A549 (cell line): ENCODE data around the gene SYNPO2. TPM values are rescaled to one million over a fixed set of nuclear protein-coding genes. Genes with fewer than 3 reads are reported as not detected.
A peak's percentile ranks its signal among the peaks of the same experiment; 100 is the strongest.

Experiments used
- ATAC-seq, 2 experiments: fragments of 200-7000 bp in 1 of 2; fragments of >200 bp in 1 of 2; cut with Nextera tagmentation in 1 of 2; cut with Tn5 transposase in 1 of 2; 3 replicates each; pipeline versions ENCODE4 v1.8.0 to v1.9.1; 2018 to 2020; ENCODE audit warnings: mild to moderate bottlenecking in 1 of 2, moderate library complexity in 1 of 2
- CTCF ChIA-PET: fragments of 300-600 bp; sonication (Branson Sonifier 250); formaldehyde crosslinking; extraction: SDS; loops from one replicate; lab custom pipeline; 2021; ENCODE audit warnings: antibody characterized with exemption, inconsistent platforms; lab: Yijun Ruan, JAX
- POLR2A ChIA-PET: fragments of 350-600 bp; formaldehyde crosslinking; extraction: SDS; loops from one replicate; lab custom pipeline; 2021; ENCODE audit warnings: antibody characterized with exemption, inconsistent platforms; lab: Yijun Ruan, JAX
- DNase-seq, 2 experiments: peaks; one replicate each; pipeline versions ENCODE4 v3.0.0 to v3.0.0-alpha.2; 2011 to 2016; ENCODE audit warnings: low read depth in 1 of 2, low spot score in 1 of 2
- FAIRE-seq: peaks from 2 replicates; lab custom pipeline; 2011; peaks lifted over from hg19 to GRCh38; lab: Jason Lieb, UNC
- H3K27ac ChIP-seq, 2 experiments: fragments of >200 bp; sonication (Bioruptor Twin); formaldehyde crosslinking; 3 replicates each; pipeline ENCODE4 v1.5.1; 2016 to 2017
- H3K4me1 ChIP-seq: fragments of >200 bp; sonication (Bioruptor Twin); formaldehyde crosslinking; 3 replicates; pipeline ENCODE4 v1.6.1; 2016
- H3K4me2 ChIP-seq: fragments of >200 bp; sonication (Bioruptor Twin); formaldehyde crosslinking; 3 replicates; pipeline ENCODE4 v1.6.1; 2016
- H3K4me3 ChIP-seq: fragments of >200 bp; sonication (Bioruptor Twin); formaldehyde crosslinking; 3 replicates; pipeline ENCODE4 v1.5.1; 2016
- H3K9me3 ChIP-seq: fragments of >200 bp; sonication (Bioruptor Twin); formaldehyde crosslinking; 3 replicates; pipeline ENCODE4 v1.6.1; 2016
- CBX2 ChIP-seq: fragments of 200-600 bp; sonication (generic); IDR thresholded peaks from 2 replicates; pipeline ENCODE4 v1.6.1; 2016; ENCODE audit warnings: low read depth, mild to moderate bottlenecking, borderline replicate concordance
- CTCF ChIP-seq: fragments of >200 bp; sonication (Bioruptor Twin); formaldehyde crosslinking; IDR thresholded peaks from 3 replicates; pipeline ENCODE4 v1.5.1; 2016
- EHMT2 ChIP-seq: fragments of 200-600 bp; sonication (generic); IDR thresholded peaks from 2 replicates; pipeline ENCODE4 v1.6.1; 2016; ENCODE audit warnings: antibody characterized with exemption, low read depth, mild to moderate bottlenecking, moderate library complexity
- ELK1 ChIP-seq: fragments of 150-350 bp; IDR thresholded peaks from 2 replicates; pipeline ENCODE4 v1.6.1; 2014; ENCODE audit warnings: low read depth, mild to moderate bottlenecking, low read length
- FOSL2 ChIP-seq, 2 experiments: fragments of 450-650 bp in 1 of 2; fragments of >200 bp in 1 of 2; sonication (Bioruptor Twin) in 1 of 2; formaldehyde crosslinking; IDR thresholded peaks; 2 replicates each; pipeline versions ENCODE4 v1.5.0 to v1.6.1; 2016 to 2020; ENCODE audit warnings: mild to moderate bottlenecking in 1 of 2, moderate library complexity in 1 of 2
- FOXS1 ChIP-seq: fragments of 250-450 bp; sonication (Bioruptor Pico); IDR thresholded peaks from 2 replicates; pipeline ENCODE4 v1.5.0; 2020; ENCODE audit warnings: mild to moderate bottlenecking, moderate library complexity
- GATA3 ChIP-seq: IDR thresholded peaks from 2 replicates; pipeline ENCODE4 v1.6.1; 2012; ENCODE audit warnings: borderline replicate concordance
- HES2 ChIP-seq: fragments of >200 bp; sonication (Bioruptor Twin); formaldehyde crosslinking; IDR thresholded peaks from 2 replicates; pipeline ENCODE4 v1.6.1; 2016
- JUN ChIP-seq, 2 experiments: fragments of >200 bp; sonication (Bioruptor Twin); formaldehyde crosslinking; IDR thresholded peaks; 2 replicates in 1 of 2; 3 replicates in 1 of 2; pipeline ENCODE4 v1.6.1; 2016 to 2017
- JUNB ChIP-seq: fragments of >200 bp; sonication (Bioruptor Twin); formaldehyde crosslinking; IDR thresholded peaks from 2 replicates; pipeline ENCODE4 v1.6.1; 2016
- KDM1A ChIP-seq: fragments of 200-600 bp; sonication (generic); IDR thresholded peaks from 2 replicates; pipeline ENCODE4 v1.6.1; 2016; ENCODE audit warnings: low read depth, mild to moderate bottlenecking
- KDM5A ChIP-seq: fragments of 200-600 bp; sonication (generic); IDR thresholded peaks from 2 replicates; pipeline ENCODE4 v1.6.1; 2016; ENCODE audit warnings: antibody characterized with exemption, mild to moderate bottlenecking
- NR3C1 ChIP-seq: fragments of >200 bp; sonication (Bioruptor Twin); formaldehyde crosslinking; IDR thresholded peaks from 3 replicates; pipeline ENCODE4 v1.6.1; 2017
- POLR2A ChIP-seq: IDR thresholded peaks from 2 replicates; pipeline ENCODE4 v1.6.1; 2012; ENCODE audit warnings: mild to moderate bottlenecking, low read length
- RAD21 ChIP-seq, 2 experiments: fragments of >200 bp in 1 of 2; sonication (Bioruptor Twin) in 1 of 2; formaldehyde crosslinking in 1 of 2; IDR thresholded peaks in 1 of 2; conservative IDR thresholded peaks in 1 of 2; 2 replicates in 1 of 2; 3 replicates in 1 of 2; pipeline ENCODE4 v1.6.1; 2012 to 2018; ENCODE audit warnings: inconsistent platforms in 1 of 2
- RCOR1 ChIP-seq: fragments of 150-350 bp; IDR thresholded peaks from 2 replicates; pipeline ENCODE4 v1.6.1; 2014; ENCODE audit warnings: antibody characterized with exemption, low read length, low read depth
- REST ChIP-seq: fragments of 200-600 bp; sonication (generic); IDR thresholded peaks from 2 replicates; pipeline ENCODE4 v1.6.1; 2016; ENCODE audit warnings: antibody characterized with exemption, mild to moderate bottlenecking, moderate library complexity
- SMC3 ChIP-seq: fragments of >200 bp; sonication (Bioruptor Twin); formaldehyde crosslinking; IDR thresholded peaks from 3 replicates; pipeline ENCODE4 v1.6.1; 2018; ENCODE audit warnings: inconsistent platforms
- SREBF2 ChIP-seq: fragments of 450-650 bp; IDR thresholded peaks from 2 replicates; pipeline ENCODE4 v1.6.1; 2014; ENCODE audit warnings: mild to moderate bottlenecking, moderate library complexity
- USF2 ChIP-seq: fragments of 450-650 bp; IDR thresholded peaks from 2 replicates; pipeline ENCODE4 v1.6.1; 2014; ENCODE audit warnings: antibody characterized with exemption
- ZFP36 ChIP-seq: fragments of 450-650 bp; IDR thresholded peaks from 2 replicates; pipeline ENCODE4 v1.6.1; 2014; ENCODE audit warnings: borderline replicate concordance; ENCODE audit not compliant: partially characterized antibody
- WGBS: methylation state at CpG from one replicate; pipeline ENCODE4 v1.1.6; 2017; ENCODE audit errors: missing lambda C conversion rate; 5-methylcytosine and 5-hydroxymethylcytosine counted together
- polyA plus RNA-seq, 4 experiments: library from polyadenylated mRNA; depleted of rRNA in 3 of 4; stranded (reverse); fragments of >200 nt; fragmentation: RNase III in 1 of 4; extraction: RNeasy Plus Mini Kit Qiagen cat#74134 plus additional on column Dnase treatment in 1 of 4; gene quantifications; 2 replicates in 3 of 4; 3 replicates in 1 of 4; pipeline ENCODE4 v1.2.3, GENCODE V29; 2011 to 2017

The SYNPO2 gene
- polyA plus RNA-seq, 2 of the 4 experiments (the other 2 are of a cell fraction): 2.5 to 8.8 TPM

GRCh38 chr4:119050527-119051090 is 162.0 kb downstream of the SYNPO2 start (continued):
- TF ChIP-seq HES2: no peak
- no peak for TF ChIP-seq KDM5A
- TF ChIP-seq ELK1: no peak
- TF ChIP-seq ZFP36: no peak
- no peak for TF ChIP-seq CBX2
- TF ChIP-seq RAD21 (conservative IDR thresholded peaks at IDR 0.05 in 1 of 2, IDR thresholded peaks at IDR 0.05 in 1 of 2): no peak

- Histone ChIP-seq H3K4me3 (no peak overlapping the region), H3K4me2 (no peak overlapping the region), H3K9me3 (no peaks in the 10 kb centered on the region), H3K4me1 (peaks cover 20% of the 10 kb centered on the region), H3K27ac (peak overlapping the region in 1 of 2 experiments; percentile 56; a peak in 2 of 6 replicates)
- CTCF ChIA-PET: no interaction called here
- DNase-seq (no peak), FAIRE-seq (no peak), ATAC-seq (no peak)
- WGBS: 74% methylated on average over 2 of the region's 2 CpGs
- TF ChIP-seq NR3C1 (no peak), JUN (IDR thresholded peaks at IDR 0.05) (no peak), CTCF (no peak), KDM1A (no peak), POLR2A (no peak), FOSL2 (IDR thresholded peaks at IDR 0.05) (no peak), FOSL2 (CRISPR knock-in tag; IDR thresholded peaks at IDR 0.05) (no peak)
- POLR2A ChIA-PET: no interaction called here
These were observed 164.6 kb downstream of the SYNPO2 start for GRCh38 chr4:119053245-119053644.

GRCh38 chr4:119053997-119054396 is 165.3 kb downstream of the SYNPO2 start:
- peak overlapping the region in 1 of 2 experiments; percentile 61; a peak in 2 of 6 replicates for H3K27ac ChIP-seq
- H3K4me1 ChIP-seq: peaks cover 12% of the 10 kb centered on the region; the same call in 2 of the 3 replicates
- POLR2A ChIA-PET: no interaction called here
- WGBS: 87% methylated on average over 7 of the region's 10 CpGs
- no peak for FAIRE-seq
- no peak overlapping the region for H3K4me2 ChIP-seq
- H3K4me3 ChIP-seq: no peak overlapping the region
- H3K9me3 ChIP-seq: no peaks in the 10 kb centered on the region
- CTCF ChIA-PET: interaction anchor here (1.0 kb wide), 1 partner anchor 12 kb away, joined by 4 read pairs; no protein-coding TSS in a partner anchor
- no peak for ATAC-seq
- TF ChIP-seq SREBF2 (no peak), ZFP36 (no peak), USF2 (no peak)
- no peak for DNase-seq

- ChIA-PET CTCF (no interaction called here), POLR2A (no interaction called here)
- Histone ChIP-seq H3K4me1 (0 out of 3 replicates have a peak, but pooled peaks cover 2% of the 10 kb centered on the region), H3K4me2 (no peak overlapping the region), H3K9me3 (no peaks in the 10 kb centered on the region), H3K4me3 (no peak overlapping the region), H3K27ac (no peak overlapping the region)
- no peak for ATAC-seq
- DNase-seq: no peak
- WGBS: 86% methylated on average over 3 of the region's 3 CpGs
- FAIRE-seq: no peak
- no peak for TF ChIP-seq RAD21 (conservative IDR thresholded peaks at IDR 0.05 in 1 of 2, IDR thresholded peaks at IDR 0.05 in 1 of 2)
- no peak for TF ChIP-seq JUNB
- TF ChIP-seq EHMT2: no peak
- TF ChIP-seq CTCF: no peak
- no peak for TF ChIP-seq REST
- TF ChIP-seq FOXS1 (CRISPR knock-in tag): no peak
- no peak for TF ChIP-seq SMC3
- TF ChIP-seq GATA3: no peak
- TF ChIP-seq RCOR1: no peak
These were observed 168.8 kb downstream of the SYNPO2 start for GRCh38 chr4:119057417-119057816.
